ENCODE measurements around the gene SETD7.
"Not testable (repeated sequence)": the region's sequence is repeated elsewhere in the genome, so short reads cannot be mapped to it uniquely, and the experiment has no call there.

The SETD7 gene

DNA sequence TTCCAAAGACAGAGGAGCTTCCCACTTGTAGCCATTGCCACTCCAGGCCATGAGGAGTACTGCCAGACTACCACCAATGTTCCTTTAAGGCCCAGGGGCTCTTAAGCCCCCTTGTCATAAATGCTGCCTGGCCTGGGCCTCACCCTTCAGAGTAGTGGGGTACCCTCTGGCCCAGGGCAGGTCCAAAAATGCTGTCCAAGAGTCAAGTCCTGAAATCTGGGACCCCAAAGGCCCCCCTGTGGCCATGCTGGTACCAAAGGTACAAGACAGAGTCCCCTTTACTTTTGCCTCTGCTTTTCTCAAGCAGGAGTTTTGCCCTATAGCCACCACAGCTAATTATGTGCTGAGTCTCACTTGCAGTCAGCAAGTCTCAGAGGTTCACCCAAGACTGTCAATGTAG is 85.7 kb downstream of the SETD7 start:
- in situ Hi-C loops (cut with MboI; ENCODE audit: low sequenced_read_pairs), result no loop called here

DNA sequence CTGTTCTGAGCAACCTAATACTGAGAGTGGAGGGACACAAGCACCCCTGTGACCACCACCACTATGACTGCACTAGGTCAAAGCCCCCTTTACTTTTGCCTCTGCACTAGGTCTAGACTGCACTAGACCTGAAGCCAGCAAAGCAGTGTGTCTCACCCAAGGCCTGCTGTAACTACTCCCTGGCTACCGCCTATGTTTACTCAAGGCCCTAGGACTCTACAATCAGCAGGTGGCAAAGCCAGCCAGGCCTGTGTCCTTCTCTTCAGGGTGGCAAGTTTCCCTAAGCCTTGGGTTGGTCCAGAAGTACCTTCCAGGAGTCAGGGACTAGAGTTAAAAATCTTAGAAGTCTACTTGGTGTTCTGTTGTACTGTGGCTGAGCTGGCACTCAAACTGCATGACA is 86.2 kb downstream of the SETD7 start:
- in situ Hi-C loops (cut with MboI; ENCODE audit: low sequenced_read_pairs), result no loop called here

DNA sequence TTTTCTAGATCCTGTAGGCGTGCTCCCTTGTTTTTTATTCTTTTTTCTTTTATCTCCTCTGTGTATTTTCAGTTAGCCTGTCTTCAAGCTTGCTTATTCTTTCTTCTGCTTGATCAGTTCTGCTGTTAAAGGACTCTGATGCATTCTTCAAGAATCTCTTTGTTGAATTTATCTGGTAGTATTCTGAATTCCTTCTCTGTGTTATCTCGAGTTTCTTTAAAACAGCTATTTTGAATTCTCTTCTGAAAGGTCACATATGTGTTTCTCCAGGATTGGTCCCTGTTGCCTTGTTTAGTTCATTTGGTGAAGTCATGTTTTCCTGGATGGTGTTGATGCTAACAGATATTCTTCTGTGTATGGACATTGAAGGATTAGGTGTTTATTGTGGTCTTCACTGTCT is 86.8 kb downstream of the SETD7 start:
- in situ Hi-C loops (cut with MboI; ENCODE audit: low sequenced_read_pairs), result no loop called here

DNA sequence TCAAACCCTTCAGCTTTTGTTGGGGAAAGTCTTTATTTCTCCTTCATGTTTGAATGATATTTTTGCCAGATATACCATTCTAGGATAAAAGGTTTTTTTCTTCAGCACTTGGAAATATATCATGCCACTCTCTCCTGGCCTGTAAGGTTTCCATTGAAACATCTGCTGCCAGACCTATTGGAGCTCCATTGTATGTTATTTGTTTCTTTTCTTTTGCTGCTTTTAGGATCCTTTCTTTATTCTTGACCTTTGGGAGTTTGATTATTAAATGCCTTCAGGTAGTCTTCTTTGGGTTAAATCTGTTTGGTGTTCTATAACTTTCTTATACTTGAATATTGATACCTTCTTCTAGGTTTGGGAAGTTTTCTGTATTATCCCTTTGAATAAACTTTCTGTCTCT is 87.3 kb downstream of the SETD7 start:
- in situ Hi-C loops (cut with MboI; ENCODE audit: low sequenced_read_pairs), result not testable (repeated sequence)

DNA sequence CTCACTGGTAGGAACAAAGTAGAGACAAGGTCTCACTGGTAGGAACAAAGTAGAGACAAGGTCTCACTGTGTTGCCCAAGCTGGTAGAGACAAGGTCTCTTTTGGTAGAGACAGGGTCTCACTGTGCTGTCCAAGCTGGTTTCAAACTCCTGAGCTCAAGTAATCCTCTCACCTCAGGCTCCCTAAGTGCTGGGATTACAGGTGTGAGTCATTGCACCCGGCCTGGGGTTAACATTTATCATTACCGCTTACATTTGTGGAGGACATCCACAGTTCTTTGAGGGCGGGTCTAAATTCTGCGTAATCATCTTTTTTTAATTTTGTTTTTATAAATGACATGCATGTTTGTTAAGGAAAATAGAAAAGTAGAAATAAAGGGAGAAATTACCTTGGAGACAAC is 90.1 kb downstream of the SETD7 start:
- in situ Hi-C loops (cut with MboI; ENCODE audit: low sequenced_read_pairs), result no loop called here

- in situ Hi-C loops (cut with MboI; ENCODE audit: low sequenced_read_pairs), result not testable (repeated sequence)
These were observed 91.5 kb downstream of the SETD7 start for GRCh38 chr4:139464512-139464911.

DNA sequence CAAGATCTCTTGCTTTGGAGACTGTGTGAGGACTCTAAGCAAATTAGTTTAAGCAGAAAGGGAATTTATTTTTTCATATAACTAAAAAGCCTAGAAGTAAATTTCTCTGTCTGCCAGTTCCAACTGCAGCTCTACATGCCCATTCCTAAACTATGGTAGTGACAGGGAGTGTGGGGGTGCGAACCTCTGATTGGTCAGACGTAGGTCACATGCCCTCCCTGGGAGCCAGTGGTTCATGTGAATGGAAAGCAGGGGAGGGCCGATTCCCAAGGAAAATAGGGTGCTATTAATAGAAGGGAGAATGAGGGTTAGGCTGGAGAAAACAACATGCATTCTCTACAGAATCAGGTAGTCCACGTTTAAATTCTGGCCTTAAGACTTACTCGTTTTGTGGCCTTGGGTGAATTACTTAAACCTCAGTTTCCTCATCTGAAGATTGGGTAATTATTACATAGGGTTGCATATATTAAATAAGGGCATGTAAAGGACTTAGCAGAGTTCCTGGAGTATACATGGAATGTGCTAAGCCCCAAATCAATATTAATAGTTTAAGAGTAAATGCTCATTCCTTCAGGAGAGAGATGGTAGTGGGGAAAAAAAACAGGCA is 94.9 kb downstream of the SETD7 start:
- in situ Hi-C loops (cut with MboI; ENCODE audit: low sequenced_read_pairs), result no loop called here

DNA sequence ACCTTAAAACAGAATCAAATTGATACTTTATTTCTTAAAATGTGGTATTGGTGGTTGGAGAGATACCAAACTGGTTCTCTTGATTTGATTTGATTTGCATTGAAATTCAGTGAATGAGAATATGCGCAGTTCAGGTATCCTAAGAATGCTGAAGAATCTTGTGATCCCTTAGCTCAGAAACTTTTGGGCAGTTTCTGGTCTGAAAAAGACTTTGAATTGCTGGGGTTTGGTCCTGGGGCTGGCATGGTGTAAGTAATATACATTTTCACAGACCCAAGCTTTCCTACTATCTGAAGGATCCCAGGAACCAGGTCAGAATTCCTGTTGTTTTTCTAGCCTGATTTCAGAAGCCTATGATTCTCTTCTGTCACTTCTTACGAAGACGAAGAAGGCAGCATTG is 95.5 kb downstream of the SETD7 start:
- in situ Hi-C loops (cut with MboI; ENCODE audit: low sequenced_read_pairs), result no loop called here

GRCh38 chr4:139458999-139459398 is 97.0 kb downstream of the SETD7 start:
- in situ Hi-C loops (cut with MboI; ENCODE audit: low sequenced_read_pairs), result no loop called here

DNA sequence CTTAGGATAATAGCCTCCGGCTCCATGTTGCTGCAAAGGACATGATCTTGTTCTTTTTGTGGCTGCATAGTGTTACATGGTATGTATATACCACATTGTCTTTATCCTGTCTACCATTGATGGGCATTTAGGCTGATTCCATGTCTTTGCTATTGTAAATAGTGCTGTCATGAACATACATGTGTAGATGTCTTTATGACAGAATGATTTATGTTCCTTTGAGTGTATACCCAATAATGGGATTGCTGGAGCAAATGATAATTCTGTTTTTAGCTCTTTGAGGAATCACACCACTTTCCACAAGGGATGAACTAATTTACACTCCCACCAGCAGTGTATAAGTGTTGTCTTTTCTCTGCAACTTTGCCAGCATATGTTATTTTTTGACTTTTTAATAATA is 97.5 kb downstream of the SETD7 start:
- in situ Hi-C loops (cut with MboI; ENCODE audit: low sequenced_read_pairs), result no loop called here

DNA sequence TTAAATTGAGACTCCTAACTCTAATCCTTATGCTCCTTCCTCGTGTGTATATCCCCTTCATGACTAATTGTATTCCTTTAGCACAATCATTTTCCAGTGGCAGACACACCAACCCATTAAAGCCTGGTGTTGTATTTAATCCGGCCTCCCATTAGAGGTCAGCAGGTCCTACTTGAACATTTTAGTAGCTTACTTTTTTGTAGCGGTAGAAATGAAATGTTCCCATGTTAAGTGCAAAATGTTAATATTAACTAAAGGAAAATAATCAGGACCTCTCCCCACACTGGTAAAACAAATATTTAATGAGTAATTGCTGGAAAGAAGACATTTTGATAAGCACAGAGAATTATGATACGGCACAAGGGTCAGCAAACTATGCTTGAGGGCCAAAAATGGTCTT is 98.7 kb downstream of the SETD7 start:
- in situ Hi-C loops (cut with MboI; ENCODE audit: low sequenced_read_pairs), result no loop called here

GRCh38 chr4:139455126-139455538 is 100.9 kb downstream of the SETD7 start:
- in situ Hi-C loops (cut with MboI; ENCODE audit: low sequenced_read_pairs), result no loop called here

DNA sequence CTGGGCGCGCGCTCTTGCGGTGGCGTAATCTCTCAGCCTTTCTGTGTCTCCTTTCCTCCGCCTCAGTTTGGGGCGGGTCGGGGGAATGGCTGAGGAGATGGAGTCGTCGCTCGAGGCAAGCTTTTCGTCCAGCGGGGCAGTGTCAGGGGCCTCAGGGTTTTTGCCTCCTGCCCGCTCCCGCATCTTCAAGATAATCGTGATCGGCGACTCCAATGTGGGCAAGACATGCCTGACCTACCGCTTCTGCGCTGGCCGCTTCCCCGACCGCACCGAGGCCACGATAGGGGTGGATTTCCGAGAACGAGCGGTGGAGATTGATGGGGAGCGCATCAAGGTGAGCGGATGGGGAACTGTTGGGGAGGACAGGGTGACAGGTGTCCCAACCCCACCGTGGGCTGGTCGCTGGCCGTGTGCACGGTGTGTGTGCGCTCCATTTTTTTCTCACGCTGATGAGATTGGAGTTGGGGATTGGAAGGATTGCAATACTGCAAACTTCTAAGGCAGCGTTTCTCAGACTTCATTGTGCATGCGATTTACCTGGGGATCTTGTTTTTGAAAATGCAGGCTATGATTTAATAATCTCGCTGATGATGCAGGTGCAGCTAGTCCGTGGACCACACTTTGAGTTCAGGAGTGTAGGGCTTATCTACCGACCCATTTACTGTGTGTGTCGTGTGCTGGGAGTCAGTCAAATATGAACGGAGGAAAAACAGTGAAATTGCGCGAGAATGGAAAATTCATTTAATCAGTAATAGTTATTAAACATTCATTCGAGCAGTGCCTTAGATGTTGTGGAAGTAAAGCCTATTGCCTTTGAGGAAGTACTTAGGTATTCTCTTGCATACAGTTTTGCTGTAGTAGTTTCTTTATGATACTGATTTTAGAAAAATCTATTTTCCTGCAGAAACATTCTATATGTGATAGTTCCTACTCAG is 101.6 kb downstream of the SETD7 start, which contains the start of gene RAB33B:
TSS of gene RAB33B (plus strand) at position 11 of the 935 bp plus-strand sequence. CDS start at position 86, 75 bp downstream.
- in situ Hi-C loops (cut with MboI; ENCODE audit: low sequenced_read_pairs), result no loop called here

DNA sequence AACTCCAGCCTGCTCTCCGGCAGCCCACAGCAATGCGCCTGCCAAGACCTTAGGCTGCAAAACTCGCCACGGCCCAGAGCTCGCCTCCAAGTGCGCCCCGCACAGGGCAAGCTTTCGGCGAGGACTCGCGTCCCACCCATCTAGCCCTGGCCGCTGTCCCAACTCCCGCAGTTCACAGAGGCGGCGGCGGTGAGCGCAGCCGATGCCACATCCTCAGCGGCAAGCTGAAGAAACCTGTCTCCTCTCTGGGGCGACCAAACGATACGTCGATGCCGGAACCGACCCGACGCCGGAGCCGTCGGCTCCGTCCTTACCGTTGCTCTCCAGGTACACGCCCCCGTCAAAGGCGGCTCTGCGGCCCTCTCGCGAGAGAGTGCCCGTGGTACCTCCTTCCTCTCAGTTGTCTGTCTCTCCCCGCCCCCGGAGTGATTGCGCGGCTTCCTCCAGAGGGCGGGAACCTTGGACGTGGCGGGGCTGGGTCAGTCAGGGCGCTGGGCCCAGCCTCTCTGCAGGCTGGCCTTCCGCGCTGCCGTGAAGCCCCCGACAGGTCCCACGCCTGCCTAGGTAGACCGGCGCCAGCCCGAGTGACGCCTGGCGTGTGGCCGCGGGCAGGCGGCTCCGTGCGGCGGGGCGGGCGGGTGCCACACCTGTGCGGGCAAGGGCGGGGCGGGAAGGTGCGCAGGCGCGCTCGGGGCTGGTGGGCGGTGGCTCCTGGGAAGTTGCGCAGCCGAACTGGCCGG is 102.5 kb downstream of the SETD7 start:
- in situ Hi-C loops (cut with MboI; ENCODE audit: low sequenced_read_pairs), result no loop called here

DNA sequence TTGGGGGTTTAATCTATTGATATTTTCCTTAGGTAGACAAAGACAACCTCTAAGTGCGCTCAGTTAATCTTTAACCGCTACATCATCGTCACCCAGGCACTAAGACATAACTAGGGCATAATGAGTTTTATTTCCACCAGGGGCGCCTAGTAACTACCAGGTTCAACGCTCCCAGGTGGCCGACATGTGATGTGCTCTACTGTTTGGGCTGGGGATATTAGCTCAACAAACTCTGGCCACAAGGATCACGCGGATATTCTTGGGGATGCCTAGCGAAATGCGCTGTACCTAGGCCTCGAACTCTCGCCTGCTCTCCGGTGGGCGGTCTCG is 103.0 kb downstream of the SETD7 start:
- in situ Hi-C loops (cut with MboI; ENCODE audit: low sequenced_read_pairs), result no loop called here

DNA sequence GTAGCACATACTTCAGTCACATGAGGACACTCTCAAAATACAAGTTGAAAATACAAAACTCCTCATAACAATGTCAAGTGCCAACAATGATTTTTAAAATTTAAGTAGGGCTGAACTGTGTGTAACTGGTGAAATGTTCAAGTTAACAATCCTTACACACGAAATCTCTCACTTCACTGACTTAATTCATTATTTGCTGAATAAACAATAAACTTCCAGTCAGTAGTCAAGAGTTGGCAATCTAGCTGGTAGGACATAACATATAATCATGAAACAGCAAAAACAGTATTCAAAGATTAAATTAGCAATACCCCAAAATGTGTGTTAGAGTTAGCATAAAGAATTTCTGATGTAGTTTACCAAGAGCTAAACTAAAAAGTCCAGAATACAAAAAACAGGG is 104.0 kb downstream of the SETD7 start:
- in situ Hi-C loops (cut with MboI; ENCODE audit: low sequenced_read_pairs), result no loop called here

DNA sequence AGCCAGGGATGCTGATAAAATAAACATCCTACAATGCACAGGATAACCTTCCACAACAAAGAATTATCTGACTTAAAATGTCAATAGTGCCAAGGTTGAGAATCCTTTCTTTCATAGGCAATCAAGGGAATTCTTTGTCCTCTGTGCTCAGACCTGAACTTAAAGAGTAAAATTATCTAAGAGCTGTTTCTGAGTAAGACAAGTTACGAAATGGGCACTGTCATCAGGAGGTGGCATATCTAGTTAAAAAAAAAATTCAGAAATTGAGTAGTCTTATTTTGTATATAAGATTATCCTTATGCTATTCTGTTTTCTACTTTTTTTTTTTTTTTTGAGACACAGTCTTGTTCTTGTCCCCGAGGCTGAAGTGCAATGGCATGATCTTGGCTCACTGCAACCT is 105.4 kb downstream of the SETD7 start:
- in situ Hi-C loops (cut with MboI; ENCODE audit: low sequenced_read_pairs), result no loop called here

- in situ Hi-C loops (cut with MboI; ENCODE audit: low sequenced_read_pairs), result not testable (repeated sequence)
These were observed 108.9 kb downstream of the SETD7 start for GRCh38 chr4:139447078-139447477.

Data from HL-60/S4 treated with retinoic acid at 250 ng/mL for 4 days and 3 days (cell line).